ENCODE measurements around the gene PTPN9. TPM values are rescaled to one million over a fixed set of nuclear protein-coding genes. Genes with fewer than 3 reads are reported as not detected.

The PTPN9 gene
- total and polyA plus RNA-seq, 2 of the 4 experiments (the other 2 are of a cell fraction) = 26.5 to 38.9 TPM

DNA sequence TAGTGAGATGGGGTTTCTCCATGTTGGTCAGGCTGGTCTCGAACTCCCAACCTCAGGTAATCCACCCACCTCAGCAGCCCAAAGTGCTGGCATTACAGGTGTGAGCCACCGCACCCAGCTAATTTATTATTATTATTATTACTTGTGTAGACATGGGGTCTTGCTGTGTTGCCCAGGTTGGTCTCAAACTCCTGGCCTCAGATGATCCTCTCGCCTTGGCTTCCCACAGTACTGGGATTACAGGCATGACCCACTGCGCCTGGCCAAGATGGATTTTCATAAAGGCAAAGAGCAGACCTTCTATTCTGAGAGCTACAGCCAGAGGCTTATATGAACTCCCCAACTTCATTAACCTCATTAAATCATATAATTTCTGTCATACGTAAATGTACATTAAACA, 17.2 kb downstream of the PTPN9 start:
- no peak overlapping the region for H3K4ac ChIP-seq (ENCODE audit: low read depth, low read length)
- no peak overlapping the region for H3K14ac ChIP-seq (replicated peaks; ENCODE audit: low read depth, low read length)
- no peak for ATAC-seq (ENCODE audit: low read depth)
- no peak overlapping the region for H3K4me3 ChIP-seq (ENCODE audit: insufficient read depth, low read depth, low read length)
- peaks cover 3% of the 10 kb centered on the region for H3K4me1 ChIP-seq (ENCODE audit: control insufficient read depth, insufficient read depth, low read length)
- TF ChIP-seq POLR2A (IDR thresholded peaks at IDR 0.05; ENCODE audit: low read depth, low read length) (no peak), RFX5 (IDR thresholded peaks at IDR 0.05; ENCODE audit: low read depth, low read length) (no peak), CHD1 (IDR thresholded peaks at IDR 0.05; ENCODE audit: low read depth, low read length) (no peak), MXI1 (IDR thresholded peaks at IDR 0.05; ENCODE audit: borderline replicate concordance, low read depth, low read length) (no peak), BHLHE40 (IDR thresholded peaks at IDR 0.05; ENCODE audit: low read depth, low read length) (no peak), ELK1 (IDR thresholded peaks at IDR 0.05; ENCODE audit: borderline replicate concordance, low read depth, low read length) (no peak), FOS (IDR thresholded peaks at IDR 0.05; ENCODE audit: low read depth, low read length) (no peak), RAD21 (IDR thresholded peaks at IDR 0.05; ENCODE audit: low read length) (no peak), RCOR1 (IDR thresholded peaks at IDR 0.05; ENCODE audit: insufficient replicate concordance, low read length) (no peak), CEBPB (IDR thresholded peaks at IDR 0.05; ENCODE audit: low read depth, low read length) (no peak), MAFK (IDR thresholded peaks at IDR 0.05; ENCODE audit: low read depth, low read length) (no peak), NFE2L2 (IDR thresholded peaks at IDR 0.05; ENCODE audit: low read depth, low read length) (no peak), MAZ (IDR thresholded peaks at IDR 0.05; ENCODE audit: borderline replicate concordance, low read depth, low read length) (no peak), SMC3 (IDR thresholded peaks at IDR 0.05; ENCODE audit: low read depth, low read length) (no peak)
- TF ChIP-seq, protein P1, sequence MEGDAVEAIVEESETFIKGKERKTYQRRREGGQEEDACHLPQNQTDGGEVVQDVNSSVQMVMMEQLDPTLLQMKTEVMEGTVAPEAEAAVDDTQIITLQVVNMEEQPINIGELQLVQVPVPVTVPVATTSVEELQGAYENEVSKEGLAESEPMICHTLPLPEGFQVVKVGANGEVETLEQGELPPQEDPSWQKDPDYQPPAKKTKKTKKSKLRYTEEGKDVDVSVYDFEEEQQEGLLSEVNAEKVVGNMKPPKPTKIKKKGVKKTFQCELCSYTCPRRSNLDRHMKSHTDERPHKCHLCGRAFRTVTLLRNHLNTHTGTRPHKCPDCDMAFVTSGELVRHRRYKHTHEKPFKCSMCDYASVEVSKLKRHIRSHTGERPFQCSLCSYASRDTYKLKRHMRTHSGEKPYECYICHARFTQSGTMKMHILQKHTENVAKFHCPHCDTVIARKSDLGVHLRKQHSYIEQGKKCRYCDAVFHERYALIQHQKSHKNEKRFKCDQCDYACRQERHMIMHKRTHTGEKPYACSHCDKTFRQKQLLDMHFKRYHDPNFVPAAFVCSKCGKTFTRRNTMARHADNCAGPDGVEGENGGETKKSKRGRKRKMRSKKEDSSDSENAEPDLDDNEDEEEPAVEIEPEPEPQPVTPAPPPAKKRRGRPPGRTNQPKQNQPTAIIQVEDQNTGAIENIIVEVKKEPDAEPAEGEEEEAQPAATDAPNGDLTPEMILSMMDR (conservative IDR thresholded peaks at IDR 0.05; ENCODE audit: low read depth, low read length) = no peak
- TF ChIP-seq, protein P2, sequence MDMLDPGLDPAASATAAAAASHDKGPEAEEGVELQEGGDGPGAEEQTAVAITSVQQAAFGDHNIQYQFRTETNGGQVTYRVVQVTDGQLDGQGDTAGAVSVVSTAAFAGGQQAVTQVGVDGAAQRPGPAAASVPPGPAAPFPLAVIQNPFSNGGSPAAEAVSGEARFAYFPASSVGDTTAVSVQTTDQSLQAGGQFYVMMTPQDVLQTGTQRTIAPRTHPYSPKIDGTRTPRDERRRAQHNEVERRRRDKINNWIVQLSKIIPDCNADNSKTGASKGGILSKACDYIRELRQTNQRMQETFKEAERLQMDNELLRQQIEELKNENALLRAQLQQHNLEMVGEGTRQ (IDR thresholded peaks at IDR 0.05; ENCODE audit: low read depth, low read length) = no peak
- no peaks in the 10 kb centered on the region for H3K36me3 ChIP-seq (ENCODE audit: control insufficient read depth, insufficient read depth, low read length)
- intact Hi-C loops (cut with micrococcal nuclease) (no loop called here), in situ Hi-C loops (cut with MboI; ENCODE audit: low sequenced_read_pairs) (no loop called here), dilution Hi-C loops (cut with HindIII; ENCODE audit: low sequenced_read_pairs, unreplicated experiment) (no loop called here)
- H3K18ac ChIP-seq (ENCODE audit: low read depth, low read length) = no peak overlapping the region
- H3K27me3 ChIP-seq (ENCODE audit: control insufficient read depth, insufficient read depth, low read length) = no peaks in the 10 kb centered on the region
- ChIA-PET POLR2A (ENCODE audit: unreplicated experiment) (no interaction called here), CTCF (interaction anchor here (0.6 kb wide), 1 partner anchor 69 kb away, joined by 3 read pairs; no protein-coding TSS in a partner anchor)
- H3K9me3 ChIP-seq (ENCODE audit: control insufficient read depth, insufficient read depth, low read length) = no peaks in the 10 kb centered on the region
- peaks cover 35% of the 10 kb centered on the region for H4K20me1 ChIP-seq (ENCODE audit: insufficient read depth, low read length)
- H2AFZ ChIP-seq (replicated peaks; ENCODE audit: low read length, poor library complexity) = no peak overlapping the region
- H4K5ac ChIP-seq (ENCODE audit: low read depth, low read length) = no peak overlapping the region
- peaks cover 3% of the 10 kb centered on the region for H3K9me1 ChIP-seq (ENCODE audit: insufficient read depth, low read length)
- no peak overlapping the region for H4K8ac ChIP-seq (ENCODE audit: low read depth in 2 of 2, low read length in 2 of 2)
- no CpG with 5 or more reads among the region's 5 CpGs for WGBS, 2 experiments (ENCODE audit: extremely low coverage in 2 of 2, insufficient read length in 1 of 2)
- no peak overlapping the region for H2BK120ac ChIP-seq (ENCODE audit: low read depth, low read length)
- H3K56ac ChIP-seq (ENCODE audit: extremely low read depth, insufficient read depth, low read length) = no peak overlapping the region
- H2BK20ac ChIP-seq (ENCODE audit: low read depth, low read length) = no peak overlapping the region
- DNase-seq = no peak
- peaks cover 17 to 65% of the 10 kb centered on the region in 2 experiments for H3K79me1 ChIP-seq (ENCODE audit: low read depth in 1 of 2, low read length in 2 of 2)
- H2AK9ac ChIP-seq (replicated peaks; ENCODE audit: low read depth, low read length, poor library complexity) = no peak overlapping the region
- no peak overlapping the region for H2AK5ac ChIP-seq (ENCODE audit: low read depth, low read length)
- no peak overlapping the region for H2BK5ac ChIP-seq (ENCODE audit: low read depth, low read length, poor library complexity, severe bottlenecking)
- no peak overlapping the region for H3K23ac ChIP-seq (ENCODE audit: low read depth, low read length)
- no TSS peak for BruUV-seq (replicated peaks)
- H3K4me2 ChIP-seq (ENCODE audit: low read depth, low read length) = no peak overlapping the region
- H3K9ac ChIP-seq (ENCODE audit: low read depth, low read length) = no peak overlapping the region
- H4K91ac ChIP-seq (ENCODE audit: insufficient read depth, low read depth, low read length) = no peak overlapping the region
- H3K27ac ChIP-seq (ENCODE audit: insufficient read depth, low read length) = no peak overlapping the region
- H2BK15ac ChIP-seq (ENCODE audit: low read depth, low read length) = no peak overlapping the region
